H1 (cell line): ENCODE measurements around the gene ASTN2. TPM values are rescaled to one million over a fixed set of nuclear protein-coding genes. Genes with fewer than 3 reads are reported as not detected.
A peak's percentile ranks its signal among the peaks of the same experiment; 100 is the strongest.

Source experiments
- CTCF ChIA-PET: fragments of 300-600 bp; sonication (Branson Sonifier 250); formaldehyde crosslinking; loops from one replicate; lab custom pipeline; 2021; ENCODE audit not compliant: partially characterized antibody; lab: Charles Lee
- POLR2A ChIA-PET: fragments of 300-600 bp; sonication (Branson Sonifier 250); formaldehyde crosslinking; loops from one replicate; lab custom pipeline; 2021; ENCODE audit warnings: inconsistent platforms; ENCODE audit not compliant: partially characterized antibody; lab: Charles Lee
- DNase-seq, 2 experiments: peaks; one replicate each; pipeline versions ENCODE4 v3.0.0 to v3.0.0-alpha.2; 2010 to 2022; ENCODE audit warnings: low spot score in 2 of 2, low read depth in 1 of 2, mixed read lengths in 1 of 2
- FAIRE-seq: peaks from 2 replicates; lab custom pipeline; 2011; peaks lifted over from hg19 to GRCh38; lab: Jason Lieb, UNC
- H2AFZ ChIP-seq: 2 replicates; pipeline ENCODE4 v1.8.1; 2012; ENCODE audit warnings: low read length, inconsistent platforms
- H2AK5ac ChIP-seq: 2 replicates; pipeline ENCODE4 v1.6.1; 2013; ENCODE audit warnings: low read depth, low read length
- H2BK120ac ChIP-seq: replicated peaks from 2 replicates; pipeline ENCODE3; 2013; ENCODE audit warnings: low read depth, low read length, inconsistent platforms
- H2BK12ac ChIP-seq: 2 replicates; pipeline ENCODE4 v1.6.1; 2013; ENCODE audit warnings: low read depth, low read length
- H2BK15ac ChIP-seq: 2 replicates; pipeline ENCODE4 v1.6.1; 2013; ENCODE audit warnings: low read length
- H2BK20ac ChIP-seq: 2 replicates; pipeline ENCODE4 v1.6.1; 2013; ENCODE audit warnings: low read length
- H2BK5ac ChIP-seq: 2 replicates; pipeline ENCODE4 v1.6.1; 2013; ENCODE audit warnings: low read depth, low read length
- H3K14ac ChIP-seq: 2 replicates; pipeline ENCODE4 v1.6.1; 2013; ENCODE audit warnings: inconsistent platforms; ENCODE audit not compliant: insufficient read length
- H3K18ac ChIP-seq: 2 replicates; pipeline ENCODE4 v1.6.1; 2013; ENCODE audit warnings: low read length; ENCODE audit errors: extremely low read depth
- H3K23ac ChIP-seq: 2 replicates; pipeline ENCODE4 v1.6.1; 2013; ENCODE audit warnings: inconsistent platforms; ENCODE audit not compliant: insufficient read length
- H3K23me2 ChIP-seq: 2 replicates; pipeline ENCODE4 v1.6.1; 2013; ENCODE audit warnings: low read depth, low read length
- H3K27ac ChIP-seq: 2 replicates; pipeline ENCODE4 v1.6.1; 2011; ENCODE audit warnings: low read depth, low read length, inconsistent platforms
- H3K27me3 ChIP-seq, 4 experiments: replicated peaks in 1 of 4; 1 replicate in 1 of 4; 2 replicates in 3 of 4; pipeline versions ENCODE4 v1.6.1 to v1.8.1; 2011 to 2013; ENCODE audit warnings: low read length in 3 of 4, mild to moderate bottlenecking in 3 of 4, inconsistent platforms in 2 of 4, mixed read lengths in 2 of 4, moderate library complexity in 1 of 4; ENCODE audit not compliant: control insufficient read depth in 3 of 4, insufficient read depth in 3 of 4; ENCODE audit errors: extremely low read depth in 1 of 4
- H3K36me3 ChIP-seq, 4 experiments: 2 replicates each; pipeline versions ENCODE4 v1.6.1 to v1.8.1; 2011 to 2013; ENCODE audit warnings: mild to moderate bottlenecking in 4 of 4, low read length in 3 of 4, moderate library complexity in 2 of 4, control low read depth in 1 of 4, inconsistent platforms in 1 of 4; ENCODE audit not compliant: insufficient read depth in 4 of 4, control insufficient read depth in 2 of 4
- H3K4ac ChIP-seq: replicated peaks from 2 replicates; pipeline ENCODE3; 2013; ENCODE audit warnings: low read length, low read depth, mixed read lengths, inconsistent platforms; ENCODE audit not compliant: insufficient read length
- H3K4me1 ChIP-seq, 4 experiments: replicated peaks in 1 of 4; 1 replicate in 1 of 4; 2 replicates in 3 of 4; pipeline versions ENCODE4 v1.6.1 to v1.8.1; 2011 to 2013; ENCODE audit warnings: low read length in 3 of 4, inconsistent platforms in 2 of 4, mixed read lengths in 1 of 4; ENCODE audit not compliant: insufficient read depth in 4 of 4, control insufficient read depth in 3 of 4
- H3K4me2 ChIP-seq, 2 experiments: 2 replicates each; pipeline versions ENCODE4 v1.6.1 to v1.8.1; 2011 to 2013; ENCODE audit warnings: low read depth in 2 of 2, low read length in 2 of 2, control low read depth in 1 of 2, inconsistent platforms in 1 of 2, mild to moderate bottlenecking in 1 of 2; ENCODE audit not compliant: insufficient read depth in 1 of 2
- H3K4me3 ChIP-seq, 4 experiments: fragments of 200-600, 300-600 bp in 1 of 4; sonication (generic), shearing (Covaris generic), sonication (Bioruptor Twin) in 1 of 4; 2 replicates each; pipeline versions ENCODE4 v1.5.1 to v1.8.1; 2011 to 2016; ENCODE audit warnings: low read length in 4 of 4, low read depth in 3 of 4, control low read depth in 2 of 4, inconsistent platforms in 2 of 4, mild to moderate bottlenecking in 2 of 4, mixed read lengths in 1 of 4, moderate library complexity in 1 of 4; ENCODE audit not compliant: insufficient read depth in 2 of 4; ENCODE audit errors: extremely low read depth in 1 of 4
- H3K56ac ChIP-seq: replicated peaks from 2 replicates; pipeline ENCODE3; 2013; ENCODE audit warnings: low read depth, mild to moderate bottlenecking, mixed read lengths, low read length, inconsistent platforms; ENCODE audit not compliant: insufficient read length
- H3K79me1 ChIP-seq: 2 replicates; pipeline ENCODE4 v1.6.1; 2013; ENCODE audit warnings: low read depth, low read length, control low read depth
- H3K79me2 ChIP-seq, 2 experiments: 2 replicates each; pipeline versions ENCODE4 v1.6.1 to v1.8.1; 2012 to 2013; ENCODE audit warnings: low read length in 2 of 2, mild to moderate bottlenecking in 2 of 2, inconsistent platforms in 1 of 2; ENCODE audit not compliant: insufficient read depth in 2 of 2, control insufficient read depth in 1 of 2
- H3K9ac ChIP-seq, 4 experiments: replicated peaks in 1 of 4; 1 replicate in 1 of 4; 2 replicates in 3 of 4; pipeline versions ENCODE4 v1.6.1 to v1.8.1; 2011 to 2013; ENCODE audit warnings: low read depth in 3 of 4, low read length in 3 of 4, control low read depth in 2 of 4, mild to moderate bottlenecking in 2 of 4, moderate library complexity in 2 of 4, inconsistent platforms in 1 of 4; ENCODE audit errors: extremely low read depth in 1 of 4
- H3K9me3 ChIP-seq, 2 experiments: 2 replicates each; pipeline versions ENCODE4 v1.6.1 to v1.8.1; 2012 to 2013; ENCODE audit warnings: mild to moderate bottlenecking in 2 of 2, moderate library complexity in 2 of 2, control low read depth in 1 of 2, inconsistent platforms in 1 of 2, low read depth in 1 of 2, low read length in 1 of 2, mixed read lengths in 1 of 2; ENCODE audit not compliant: insufficient read depth in 2 of 2
- H4K20me1 ChIP-seq, 2 experiments: replicated peaks in 1 of 2; 2 replicates each; pipeline versions ENCODE3 to v1.8.1; 2011 to 2013; ENCODE audit warnings: inconsistent platforms in 2 of 2, low read length in 2 of 2, mild to moderate bottlenecking in 1 of 2; ENCODE audit not compliant: insufficient read depth in 2 of 2, control insufficient read depth in 1 of 2
- H4K5ac ChIP-seq: 2 replicates; pipeline ENCODE4 v1.6.1; 2013; ENCODE audit warnings: low read length, low read depth, mixed read lengths, inconsistent platforms; ENCODE audit not compliant: insufficient read length
- H4K8ac ChIP-seq: 2 replicates; pipeline ENCODE4 v1.8.0; 2013; ENCODE audit warnings: mild to moderate bottlenecking, moderate library complexity, low read length, inconsistent platforms; ENCODE audit not compliant: insufficient read depth; ENCODE audit errors: extremely low read depth
- H4K91ac ChIP-seq: replicated peaks from 2 replicates; pipeline ENCODE3; 2013; ENCODE audit warnings: low read length, mixed read lengths, inconsistent platforms; ENCODE audit not compliant: insufficient read length
- CBX8 ChIP-seq: fragments of 300-800, 300-1000 bp; sonication (generic); IDR thresholded peaks from 2 replicates; pipeline ENCODE4 v1.7.1; 2016; ENCODE audit warnings: low read depth, low read length, borderline replicate concordance
- CEBPB ChIP-seq: IDR thresholded peaks from 2 replicates; pipeline ENCODE4 v1.6.1; 2012; ENCODE audit warnings: low read depth, low read length
- CHD2 ChIP-seq: IDR thresholded peaks from 2 replicates; pipeline ENCODE4 v1.6.1; 2012; ENCODE audit warnings: low read length, improper control_type of control experiment
- CREB1 ChIP-seq: IDR thresholded peaks from 2 replicates; pipeline ENCODE4 v1.6.1; 2012; ENCODE audit warnings: inconsistent platforms
- EGR1 ChIP-seq: IDR thresholded peaks from 2 replicates; pipeline ENCODE4 v1.6.1; 2011; ENCODE audit warnings: low read depth, low read length, borderline replicate concordance
- GTF2F1 ChIP-seq: IDR thresholded peaks from 2 replicates; pipeline ENCODE4 v1.6.1; 2012; ENCODE audit warnings: low read depth, low read length, improper control_type of control experiment, borderline replicate concordance
- JUND ChIP-seq: IDR thresholded peaks from 2 replicates; pipeline ENCODE4 v1.6.1; 2011; ENCODE audit warnings: mild to moderate bottlenecking, improper control_type of control experiment, low read length
- MAFK ChIP-seq: IDR thresholded peaks from 2 replicates; pipeline ENCODE4 v1.6.1; 2012; ENCODE audit warnings: low read depth, mild to moderate bottlenecking, improper control_type of control experiment, low read length
- NRF1 ChIP-seq: IDR thresholded peaks from 2 replicates; pipeline ENCODE4 v1.6.1; 2011; ENCODE audit warnings: mild to moderate bottlenecking, low read depth, low read length, improper control_type of control experiment
- PHF8 ChIP-seq: fragments of 200-600 bp; sonication (generic); conservative IDR thresholded peaks from 2 replicates; pipeline ENCODE4 v1.7.1; 2012; ENCODE audit warnings: low read depth, mild to moderate bottlenecking, inconsistent platforms, low read length, moderate library complexity
- RAD21 ChIP-seq, 2 experiments: IDR thresholded peaks in 1 of 2; conservative IDR thresholded peaks in 1 of 2; 2 replicates each; pipeline ENCODE4 v1.6.1; 2011; ENCODE audit warnings: low read depth in 2 of 2, low read length in 2 of 2, improper control_type of control experiment in 1 of 2, inconsistent platforms in 1 of 2, mild to moderate bottlenecking in 1 of 2, moderate library complexity in 1 of 2
- RXRA ChIP-seq: IDR thresholded peaks from 2 replicates; pipeline ENCODE4 v1.6.1; 2011; ENCODE audit warnings: low read depth, mild to moderate bottlenecking, low read length, moderate library complexity; ENCODE audit not compliant: insufficient read depth
- TAF7 ChIP-seq: optimal IDR thresholded peaks from 2 replicates; pipeline ENCODE3; 2011; ENCODE audit warnings: low read depth, mild to moderate bottlenecking, inconsistent platforms, low read length, moderate library complexity, borderline replicate concordance
- TEAD4 ChIP-seq: IDR thresholded peaks from 2 replicates; pipeline ENCODE4 v1.6.1; 2012; ENCODE audit warnings: low read depth, low read length, inconsistent platforms, mixed read lengths
- WGBS, 2 experiments: shearing (Covaris generic) in 1 of 2; methylation state at CpG; one replicate each; pipeline versions ENCODE4 v1.1.6 to v1.1.7; 2013 to 2015; ENCODE audit warnings: low lambda C conversion rate in 2 of 2, mixed read lengths in 2 of 2, inconsistent platforms in 1 of 2, low coverage in 1 of 2, missing lambda C conversion rate in 1 of 2; ENCODE audit not compliant: insufficient replicate concordance in 2 of 2, insufficient coverage in 1 of 2, insufficient read length in 1 of 2; ENCODE audit errors: extremely low coverage in 1 of 2, missing lambda C conversion rate in 1 of 2; 5-methylcytosine and 5-hydroxymethylcytosine counted together
- polyA plus RNA-seq, 7 experiments: library from polyadenylated mRNA; depleted of rRNA in 3 of 7; stranded (reverse) in 5 of 7; unstranded in 2 of 7; fragments of >200 nt in 5 of 7; fragments of 200-250 nt in 2 of 7; gene quantifications; 1 replicate in 5 of 7; 2 replicates in 1 of 7; 4 replicates in 1 of 7; pipeline versions ENCODE4 v1.2.1 to v1.2.3, GENCODE V29; 2011 to 2013; ENCODE audit warnings: missing spikeins in 2 of 7, mixed read lengths in 2 of 7
- total RNA-seq: library from RNA; stranded (reverse); fragmentation: NEBNext Ultra II Directional; extraction: Animal tissue kit (Norgen Biotek cat#: 25700); gene quantifications from 2 replicates; pipeline ENCODE4 v1.2.1, GENCODE V29; 2021
- TF ChIP-seq, protein P1 (sequence below): IDR thresholded peaks from 2 replicates; pipeline ENCODE4 v1.6.1; 2012; ENCODE audit warnings: inconsistent platforms

ASTN2 gene
- total and polyA plus RNA-seq, 2 of the 8 experiments (the other 6 are each of a cell fraction or from before 2014, with no cell fraction given), result 8.2 to 13.7 TPM

DNA sequence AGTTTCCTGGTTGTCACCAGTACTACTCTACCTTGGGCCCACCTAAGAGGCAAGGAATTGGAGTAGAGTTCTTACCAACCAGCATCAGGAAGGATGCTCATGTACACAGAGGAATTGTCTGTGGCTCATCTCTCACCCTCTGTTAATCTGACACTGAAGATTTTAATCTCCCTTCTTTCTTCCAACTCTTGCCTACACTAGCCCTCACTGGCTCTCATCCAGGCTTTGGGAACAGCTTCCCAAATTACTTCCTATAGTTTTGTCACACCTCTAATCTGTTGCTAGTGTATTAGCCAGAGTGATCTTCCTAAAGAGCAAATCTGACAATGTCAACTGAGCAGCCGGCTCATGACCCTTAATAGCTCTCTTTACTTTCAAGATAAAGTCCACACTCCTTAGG lies 946.5 kb downstream of the ASTN2 start:
- DNase-seq (no peak), FAIRE-seq (no peak)
- Histone ChIP-seq H2BK12ac (peak overlapping the region; percentile 71; the same call in 1 of the 2 replicates), H3K4me3 (no peak overlapping the region), H3K79me1 (no peaks in the 10 kb centered on the region), H4K5ac (no peak overlapping the region), H3K36me3 (no peaks in the 10 kb centered on the region), H2AFZ (no peak overlapping the region), H2BK5ac (no peak overlapping the region), H3K79me2 (no peaks in the 10 kb centered on the region), H3K14ac (no peak overlapping the region), H3K4me1 (peaks cover 4 to 26% (median 15%) of the 10 kb centered on the region in 4 experiments), H3K4me2 (no peak overlapping the region), H3K23ac (no peak overlapping the region), H3K27me3 (no peaks in the 10 kb centered on the region), H4K8ac (no peak overlapping the region), H3K18ac (no peak overlapping the region), H2BK120ac (peak overlapping the region; percentile 60), H3K4ac (peak overlapping the region; percentile 9), H2AK5ac (no peak overlapping the region), H3K56ac (no peak overlapping the region), H3K23me2 (no peaks in the 10 kb centered on the region), H3K9ac (no peak overlapping the region), H2BK20ac (0 out of 2 replicates have a peak overlapping the region, but pooled peaks have one; percentile 11), H4K91ac (no peak overlapping the region), H3K27ac (no peak overlapping the region), H3K9me3 (no peaks in the 10 kb centered on the region), H2BK15ac (no peak overlapping the region), H4K20me1 (no peaks in the 10 kb centered on the region)
- WGBS, 2 experiments, result 89% methylated on average over 1 of the region's 1 CpG; no CpG with 5 or more reads in 1 of the 2 experiments
- ChIA-PET CTCF (interaction anchor here (0.6 to 1.3 kb wide), 3 partner anchors 8 to 122 kb away, joined by 3 to 4 read pairs (median 3); no protein-coding TSS in a partner anchor), POLR2A (no interaction called here)
- TF ChIP-seq, protein P1, sequence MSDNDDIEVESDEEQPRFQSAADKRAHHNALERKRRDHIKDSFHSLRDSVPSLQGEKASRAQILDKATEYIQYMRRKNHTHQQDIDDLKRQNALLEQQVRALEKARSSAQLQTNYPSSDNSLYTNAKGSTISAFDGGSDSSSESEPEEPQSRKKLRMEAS, result no peak
- TF ChIP-seq NRF1 (no peak), GTF2F1 (no peak), MAFK (no peak), TAF7 (no peak), JUND (no peak), TEAD4 (no peak), CHD2 (no peak), EGR1 (no peak), CREB1 (no peak), CBX8 (no peak), PHF8 (no peak), RXRA (no peak), RAD21 (IDR thresholded peaks at IDR 0.05 in 1 of 2, conservative IDR thresholded peaks at IDR 0.05 in 1 of 2; ENCODE audit: low read depth in 2 of 2, low read length in 2 of 2) (no peak), CEBPB (no peak)
